GM19023 (cell line): Measurements from ENCODE around the gene GJB5.

Experiments used
- ATAC-seq: cut with Tn5 transposase; IDR thresholded peaks from one replicate; pipeline ENCODE4 v1.9.1; 2021; ENCODE audit warnings: mild to moderate bottlenecking, moderate library complexity; ENCODE audit not compliant: unreplicated experiment

GJB5 gene

DNA sequence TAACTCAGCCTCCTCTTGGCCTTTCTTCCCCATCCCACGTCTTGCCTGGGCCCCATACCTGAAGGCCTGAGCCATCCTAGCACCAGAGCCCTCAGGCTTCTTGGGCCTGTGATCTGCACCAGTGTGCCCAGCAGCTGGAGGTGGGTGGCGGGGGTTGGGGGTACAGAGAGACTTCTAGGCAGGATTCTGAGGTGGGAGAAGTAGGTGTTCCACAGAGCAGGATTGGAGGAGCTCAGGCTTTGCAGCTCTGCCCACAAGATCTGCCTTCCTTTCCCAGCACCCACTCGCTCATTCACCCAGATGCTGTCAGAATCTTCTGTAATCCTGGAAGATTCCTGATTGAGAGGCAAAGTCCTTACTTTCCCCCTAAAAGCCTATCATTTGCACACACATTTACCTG, 10.0 kb upstream of the GJB5 start:
- no peak for ATAC-seq

DNA sequence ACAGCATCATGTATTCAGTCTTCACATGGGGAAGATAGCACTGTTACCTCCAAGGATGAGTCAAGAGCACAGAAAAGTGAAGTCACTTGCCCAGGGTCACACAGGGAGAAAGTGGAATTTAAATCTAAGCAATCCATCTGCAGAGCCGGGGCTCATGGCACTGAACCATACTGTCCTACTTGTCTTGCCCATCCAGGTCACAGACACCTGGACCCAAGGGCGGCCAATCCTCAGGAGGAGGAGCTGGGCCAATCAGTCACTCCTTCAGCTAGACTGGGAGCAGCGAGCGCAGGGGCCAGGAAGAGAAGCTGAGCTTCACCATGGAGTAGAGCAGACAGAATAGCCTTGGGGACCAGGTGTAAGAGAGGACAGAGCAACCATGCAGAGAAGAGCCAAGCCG, 9.2 kb upstream of the GJB5 start:
- ATAC-seq = no peak

DNA sequence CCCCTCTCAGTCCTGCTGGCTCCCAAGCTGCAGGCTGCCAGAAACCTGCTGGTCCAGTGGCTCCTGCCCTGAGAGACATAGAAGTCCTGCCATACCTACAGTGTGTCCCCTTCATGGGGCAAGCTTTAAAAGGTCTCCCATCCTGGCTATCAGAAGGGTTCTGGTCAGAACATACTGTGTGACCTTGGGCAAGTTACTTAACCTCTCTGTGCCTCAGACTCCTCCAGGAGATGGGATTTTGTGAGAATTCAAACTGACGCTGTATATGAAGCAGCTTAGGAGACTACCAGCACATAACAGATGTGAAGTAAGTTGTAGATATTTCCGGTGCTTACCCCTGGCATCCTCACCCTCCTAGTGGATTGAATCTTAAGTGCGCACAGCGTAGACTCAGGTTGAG, 8.7 kb upstream of the GJB5 start:
- ATAC-seq = no peak

DNA sequence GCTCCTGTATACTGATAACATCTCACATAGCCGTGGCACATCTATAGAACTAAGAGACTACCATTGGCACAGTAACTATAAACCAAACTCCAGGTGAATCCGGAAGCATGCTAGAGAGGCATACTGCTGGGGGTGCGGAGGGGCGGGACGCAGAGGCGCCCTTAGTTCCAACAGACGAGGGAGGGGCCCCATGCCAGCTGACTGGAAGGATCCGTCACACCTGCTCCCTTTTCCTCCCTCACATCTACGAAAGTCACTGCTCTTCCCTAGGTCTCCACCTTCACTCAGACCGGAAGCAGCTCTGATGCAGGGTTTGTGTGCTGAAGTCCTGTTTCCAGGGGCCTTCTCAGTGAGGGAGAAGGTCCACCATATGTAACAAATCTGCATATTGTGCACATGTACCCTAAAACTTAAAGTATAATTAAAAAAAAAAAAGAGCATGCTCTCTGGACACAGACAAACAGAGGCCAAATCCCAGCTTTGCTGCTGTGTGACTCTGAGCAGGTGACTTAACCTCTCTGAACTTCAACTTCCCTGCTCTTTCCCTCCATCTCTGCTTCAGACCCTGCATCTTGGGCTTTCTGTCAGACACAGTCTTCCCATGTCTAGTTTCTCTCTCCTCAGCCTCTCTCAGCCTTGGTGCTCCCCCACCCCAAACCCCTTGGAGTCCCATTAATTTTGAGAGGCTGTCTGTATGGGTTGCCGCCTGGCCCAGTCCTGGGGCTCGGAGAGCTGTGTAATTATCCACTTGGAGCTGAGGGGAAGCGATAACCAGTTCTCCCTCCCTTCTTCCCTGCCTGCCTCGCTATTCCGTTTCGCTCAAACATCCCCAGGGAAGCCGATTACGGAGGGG, 7.8 kb upstream of the GJB5 start:
- no peak for ATAC-seq

DNA sequence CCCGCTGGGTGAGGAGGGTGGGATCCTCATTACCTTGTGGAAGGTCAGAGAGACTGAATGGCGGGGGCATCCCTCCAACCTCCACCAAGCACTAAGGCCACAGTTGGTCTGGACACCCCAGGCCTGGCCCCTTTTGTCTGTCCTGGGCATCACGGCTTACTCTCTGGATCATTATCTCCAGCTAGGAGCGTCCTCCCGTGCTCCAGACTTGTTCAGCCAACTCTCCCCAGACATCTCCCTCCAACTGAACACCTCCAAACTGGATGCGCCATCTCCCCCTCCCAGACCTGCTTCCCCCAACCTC, 7.3 kb upstream of the GJB5 start:
- no peak for ATAC-seq

DNA sequence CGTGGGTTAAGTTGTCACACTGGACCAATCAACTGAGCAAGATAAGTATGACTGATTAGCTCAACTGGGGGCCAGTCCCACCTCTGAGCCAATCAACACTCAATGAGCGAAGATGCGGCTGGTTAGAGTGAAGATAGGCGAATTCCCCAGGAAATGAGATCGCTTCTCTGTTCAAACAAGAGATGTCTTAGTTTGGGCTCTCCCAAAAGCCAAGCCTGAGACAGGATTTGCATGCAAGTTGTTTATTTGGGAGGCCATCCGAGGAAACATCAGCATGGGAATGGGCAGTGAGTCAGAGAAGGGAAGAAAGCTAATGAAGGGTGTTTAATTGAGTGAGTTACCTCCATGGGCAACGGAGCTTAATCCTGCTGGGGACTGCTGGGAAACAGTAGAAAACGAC, 4.9 kb upstream of the GJB5 start:
- ATAC-seq = no peak

DNA sequence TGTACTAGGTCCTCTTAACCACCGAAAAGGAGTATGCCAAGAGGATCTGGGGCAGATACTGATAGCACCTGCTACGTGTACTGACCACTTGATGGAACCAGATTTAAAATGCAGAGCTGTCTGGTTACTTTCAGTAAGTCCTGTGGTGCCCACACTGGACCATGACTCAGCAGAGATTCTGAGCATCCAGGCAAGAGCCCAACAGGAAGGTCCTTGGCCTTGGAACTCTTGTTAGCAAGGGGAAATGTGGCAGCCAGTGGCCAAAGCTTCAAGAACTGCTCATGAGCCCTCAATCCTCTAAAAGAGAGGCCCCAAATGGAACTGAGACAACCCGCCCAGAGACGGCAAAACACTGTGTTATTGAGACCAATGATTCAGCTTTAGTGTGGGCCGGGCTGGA, 4.2 kb upstream of the GJB5 start:
- ATAC-seq = no peak

DNA sequence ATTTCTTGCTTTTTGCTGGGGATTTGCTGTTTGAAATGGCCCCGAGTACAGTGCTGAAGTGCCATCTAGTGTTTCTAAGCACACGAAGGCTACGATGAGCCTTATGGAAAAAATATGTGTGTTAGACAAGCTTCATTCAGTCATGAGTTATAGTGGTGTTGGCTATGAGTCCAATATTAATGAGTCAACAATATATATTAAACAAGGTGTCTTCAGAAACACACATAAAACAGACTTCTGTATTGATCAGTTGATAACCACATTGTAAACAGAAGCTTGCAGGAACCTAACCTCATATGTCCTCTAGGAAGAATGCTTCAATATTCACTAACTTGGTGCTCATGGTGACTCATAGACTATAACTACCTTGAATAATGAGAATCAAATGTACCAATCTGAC, 1.7 kb upstream of the GJB5 start:
- no peak for ATAC-seq

DNA sequence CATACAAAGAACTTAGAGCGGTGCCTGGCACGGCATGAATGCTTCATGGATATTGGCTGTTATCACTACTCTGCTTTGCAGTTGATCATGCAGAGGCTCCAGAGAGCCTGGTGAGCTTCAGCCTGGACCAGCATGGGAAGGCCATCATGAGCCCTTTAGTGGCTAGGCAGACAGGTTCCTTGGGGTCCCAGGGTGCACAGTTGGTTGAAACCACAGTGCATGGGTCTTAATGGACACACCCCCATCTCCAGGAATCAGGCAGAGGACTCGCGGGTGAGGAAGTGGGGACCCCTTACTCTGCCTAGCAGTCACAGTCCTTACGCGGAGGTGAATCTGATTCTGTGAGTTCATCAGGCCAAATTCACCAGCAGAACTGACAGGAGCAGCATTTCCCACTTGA, 1.1 kb downstream of the GJB5 start:
- ATAC-seq = no peak

DNA sequence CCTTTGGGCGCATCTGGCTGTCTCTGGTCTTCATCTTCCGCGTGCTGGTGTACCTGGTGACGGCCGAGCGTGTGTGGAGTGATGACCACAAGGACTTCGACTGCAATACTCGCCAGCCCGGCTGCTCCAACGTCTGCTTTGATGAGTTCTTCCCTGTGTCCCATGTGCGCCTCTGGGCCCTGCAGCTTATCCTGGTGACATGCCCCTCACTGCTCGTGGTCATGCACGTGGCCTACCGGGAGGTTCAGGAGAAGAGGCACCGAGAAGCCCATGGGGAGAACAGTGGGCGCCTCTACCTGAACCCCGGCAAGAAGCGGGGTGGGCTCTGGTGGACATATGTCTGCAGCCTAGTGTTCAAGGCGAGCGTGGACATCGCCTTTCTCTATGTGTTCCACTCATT, 2.5 kb downstream of the GJB5 start:
- no peak for ATAC-seq

DNA sequence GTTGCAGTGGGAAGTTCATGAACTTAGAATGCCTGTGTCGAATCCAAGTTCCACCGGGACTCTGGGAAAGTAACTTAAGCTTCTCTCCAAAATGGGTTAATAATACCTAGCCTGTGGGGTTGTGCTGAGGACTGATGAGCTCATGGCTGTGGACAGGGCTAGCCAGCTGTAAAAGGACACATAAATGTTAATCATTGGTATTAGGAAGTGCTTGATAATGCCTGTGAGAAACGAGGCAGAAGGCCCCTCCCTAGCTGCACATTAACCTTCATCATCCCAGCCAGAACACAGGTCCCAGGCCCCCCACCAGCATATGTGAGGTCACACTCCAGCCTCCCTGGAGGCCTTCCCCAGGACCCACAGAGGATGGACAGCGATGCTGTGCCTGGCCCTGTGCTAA, 3.9 kb downstream of the GJB5 start:
- no peak for ATAC-seq

DNA sequence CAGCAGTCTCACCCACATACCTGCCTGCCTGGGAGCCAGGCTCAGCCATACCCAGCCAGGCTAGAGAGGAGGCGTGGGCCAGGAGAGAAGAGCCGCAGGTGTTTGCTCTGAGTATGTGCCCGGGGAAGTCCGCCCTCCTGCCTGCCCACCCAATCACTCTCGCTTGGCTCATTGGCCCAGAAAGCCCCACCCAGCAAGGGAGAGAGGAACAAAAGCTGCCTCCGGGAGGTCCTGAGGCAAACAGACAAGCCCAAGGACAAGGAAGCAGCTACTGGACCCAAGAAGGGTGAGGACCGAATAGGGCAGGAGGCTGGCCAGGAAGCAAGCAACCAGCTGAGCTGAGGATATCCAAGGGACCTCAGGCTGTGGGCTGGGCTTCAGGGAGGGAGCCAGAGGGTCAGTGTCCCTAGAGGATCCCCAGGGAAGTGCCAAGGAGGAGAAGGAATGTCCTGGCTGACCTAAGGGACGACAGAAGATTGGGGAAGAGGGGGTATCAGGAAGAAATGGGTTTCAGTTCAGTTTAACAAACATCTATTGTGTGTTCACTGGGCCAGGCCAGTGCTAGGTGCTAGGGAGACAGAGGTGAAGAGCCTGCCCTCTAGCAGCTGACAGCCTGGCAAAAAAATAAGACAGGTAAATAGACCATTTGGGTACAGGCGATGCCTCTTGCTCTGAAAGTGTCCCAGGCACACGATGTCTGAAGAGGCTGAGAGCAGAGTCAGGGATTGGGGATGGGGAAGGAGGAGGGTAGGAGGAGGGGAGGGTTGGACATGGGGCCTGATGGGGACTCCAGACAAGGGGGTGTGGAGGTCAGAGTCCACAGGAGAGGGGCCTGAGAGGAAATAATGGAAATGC, 4.9 kb downstream of the GJB5 start, which contains the start of gene GJB4:
TSS of gene GJB4 (plus strand) at position 238 of the 855 bp plus-strand sequence. CDS start 1,515 bp downstream, outside the sequence.
- no peak for ATAC-seq

DNA sequence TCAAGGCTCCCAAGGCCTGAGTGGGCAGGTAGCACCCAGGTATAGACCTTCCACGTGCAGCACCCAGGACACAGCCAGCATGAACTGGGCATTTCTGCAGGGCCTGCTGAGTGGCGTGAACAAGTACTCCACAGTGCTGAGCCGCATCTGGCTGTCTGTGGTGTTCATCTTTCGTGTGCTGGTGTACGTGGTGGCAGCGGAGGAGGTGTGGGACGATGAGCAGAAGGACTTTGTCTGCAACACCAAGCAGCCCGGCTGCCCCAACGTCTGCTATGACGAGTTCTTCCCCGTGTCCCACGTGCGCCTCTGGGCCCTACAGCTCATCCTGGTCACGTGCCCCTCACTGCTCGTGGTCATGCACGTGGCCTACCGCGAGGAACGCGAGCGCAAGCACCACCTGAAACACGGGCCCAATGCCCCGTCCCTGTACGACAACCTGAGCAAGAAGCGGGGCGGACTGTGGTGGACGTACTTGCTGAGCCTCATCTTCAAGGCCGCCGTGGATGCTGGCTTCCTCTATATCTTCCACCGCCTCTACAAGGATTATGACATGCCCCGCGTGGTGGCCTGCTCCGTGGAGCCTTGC, 6.4 kb downstream of the GJB5 start:
- no peak for ATAC-seq

DNA sequence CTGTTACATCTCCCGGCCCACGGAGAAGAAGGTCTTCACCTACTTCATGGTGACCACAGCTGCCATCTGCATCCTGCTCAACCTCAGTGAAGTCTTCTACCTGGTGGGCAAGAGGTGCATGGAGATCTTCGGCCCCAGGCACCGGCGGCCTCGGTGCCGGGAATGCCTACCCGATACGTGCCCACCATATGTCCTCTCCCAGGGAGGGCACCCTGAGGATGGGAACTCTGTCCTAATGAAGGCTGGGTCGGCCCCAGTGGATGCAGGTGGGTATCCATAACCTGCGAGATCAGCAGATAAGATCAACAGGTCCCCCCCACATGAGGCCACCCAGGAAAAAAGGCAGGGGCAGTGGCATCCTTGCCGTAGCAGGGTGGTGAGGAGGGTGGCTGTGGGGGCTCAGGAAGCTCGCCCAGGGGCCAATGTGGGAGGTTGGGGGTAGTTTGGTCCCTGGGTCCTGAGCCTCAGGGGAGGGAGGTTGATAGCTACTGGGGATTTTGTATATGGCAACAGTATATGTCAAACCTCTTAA, 7.0 kb downstream of the GJB5 start:
- no peak for ATAC-seq

DNA sequence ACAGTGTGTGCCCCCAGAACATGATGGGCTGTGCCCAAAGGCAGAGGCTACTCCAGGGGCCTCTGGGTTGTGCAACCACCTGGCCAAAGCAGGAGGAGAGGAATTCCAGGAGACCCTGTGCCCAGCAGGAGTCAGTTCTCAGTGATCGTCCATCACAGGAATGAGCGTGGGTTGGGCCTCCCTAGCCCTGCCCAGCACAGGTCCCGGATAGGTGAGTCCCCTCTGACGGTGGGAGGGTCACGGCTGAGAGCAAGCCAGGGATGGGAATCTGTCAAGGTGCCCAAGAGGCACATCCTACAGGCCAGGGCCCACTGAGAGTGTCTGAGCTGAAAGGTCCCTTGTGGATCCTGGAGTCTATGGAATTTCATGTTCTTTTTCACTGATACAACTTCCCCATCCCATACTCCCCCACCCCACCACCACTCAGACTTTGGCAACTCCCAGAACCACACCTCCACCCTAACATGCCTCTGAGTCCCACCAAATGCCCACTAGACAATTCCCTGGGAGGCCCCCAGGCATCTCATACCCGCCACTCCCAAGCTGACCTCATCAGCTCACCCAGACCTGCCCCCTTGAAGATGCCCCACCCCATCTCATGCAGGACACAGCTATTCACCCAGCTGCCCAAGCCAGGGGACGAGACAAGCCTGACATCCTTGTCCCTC, 7.8 kb downstream of the GJB5 start:
- no peak for ATAC-seq

DNA sequence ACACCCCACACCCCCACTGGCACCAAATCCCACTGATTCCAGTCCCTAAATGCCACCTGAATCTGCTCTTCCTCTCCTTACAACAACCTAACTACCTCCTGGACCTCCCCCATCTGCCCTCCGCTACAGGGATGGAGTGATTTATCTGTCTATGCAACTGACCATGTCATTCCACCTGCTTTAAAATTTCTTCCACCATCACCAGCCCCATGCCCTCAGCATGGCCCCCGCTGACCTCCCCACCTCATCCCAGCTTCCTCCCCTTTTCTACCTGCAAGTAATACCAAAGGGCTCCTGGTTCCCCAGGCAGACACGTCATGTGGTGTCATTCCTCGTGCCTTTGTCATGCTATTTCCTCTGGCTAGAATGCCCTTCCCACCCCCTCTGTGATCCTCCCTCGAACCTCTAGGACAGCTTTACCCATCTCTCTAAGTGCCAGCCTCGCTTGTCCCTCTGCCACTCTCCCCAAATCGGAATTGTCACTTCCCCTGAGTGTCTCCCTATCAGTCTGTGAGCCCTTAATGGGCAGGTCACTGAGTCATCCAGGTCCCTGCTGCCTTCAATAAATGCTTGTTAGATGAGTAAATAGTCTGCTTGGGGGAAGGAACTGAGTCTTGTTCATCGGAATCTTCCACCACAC, 8.4 kb downstream of the GJB5 start:
- ATAC-seq = no peak

DNA sequence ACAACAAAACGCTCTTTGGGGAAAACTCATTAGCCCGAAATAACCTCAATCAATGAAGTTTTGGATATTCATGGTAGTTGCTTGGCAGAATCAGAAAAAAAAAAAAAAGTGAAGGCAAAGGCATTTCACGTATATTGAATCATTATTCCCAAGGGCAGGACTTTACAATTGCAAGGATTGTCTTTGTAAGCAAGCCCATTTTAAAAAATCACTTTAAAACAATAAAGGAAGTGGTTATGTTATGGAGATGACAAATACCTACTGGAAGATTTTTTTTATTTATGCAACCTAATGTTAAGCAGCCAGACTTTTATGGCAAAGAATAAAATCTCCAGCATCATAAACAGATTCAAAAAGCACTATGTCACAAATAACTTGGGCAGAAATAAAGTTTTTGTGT, 14.0 kb downstream of the GJB5 start:
- ATAC-seq = no peak

DNA sequence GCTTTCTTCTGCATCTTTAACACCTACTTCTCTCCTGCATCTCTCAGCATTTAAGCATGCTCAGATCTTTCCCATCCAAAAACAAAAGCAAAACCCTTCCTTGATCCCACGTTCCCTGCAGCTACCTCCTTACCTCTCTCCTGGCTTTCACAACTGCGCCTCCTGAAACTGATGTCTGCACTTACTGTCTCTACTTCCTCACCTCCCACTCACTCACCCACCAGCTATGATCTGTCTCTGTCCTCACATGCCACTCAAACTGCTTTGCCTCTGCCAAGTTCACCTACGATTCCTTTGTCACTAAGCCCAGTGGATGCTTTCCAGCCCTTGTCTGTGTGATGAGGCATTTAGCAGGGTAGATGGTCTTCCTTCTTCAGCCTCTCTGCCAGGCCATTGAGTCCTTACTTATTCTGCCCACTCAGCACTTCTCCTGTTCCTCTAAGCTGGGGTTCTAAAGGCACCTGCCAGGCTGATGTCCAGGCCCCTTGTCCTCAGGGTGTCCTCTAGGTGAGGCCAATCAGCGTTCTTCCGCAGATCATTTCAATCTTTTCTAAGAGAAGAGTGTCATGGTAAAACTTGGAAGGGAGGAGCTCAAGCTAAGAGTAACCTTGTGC, 16.2 kb downstream of the GJB5 start:
- ATAC-seq = no peak

DNA sequence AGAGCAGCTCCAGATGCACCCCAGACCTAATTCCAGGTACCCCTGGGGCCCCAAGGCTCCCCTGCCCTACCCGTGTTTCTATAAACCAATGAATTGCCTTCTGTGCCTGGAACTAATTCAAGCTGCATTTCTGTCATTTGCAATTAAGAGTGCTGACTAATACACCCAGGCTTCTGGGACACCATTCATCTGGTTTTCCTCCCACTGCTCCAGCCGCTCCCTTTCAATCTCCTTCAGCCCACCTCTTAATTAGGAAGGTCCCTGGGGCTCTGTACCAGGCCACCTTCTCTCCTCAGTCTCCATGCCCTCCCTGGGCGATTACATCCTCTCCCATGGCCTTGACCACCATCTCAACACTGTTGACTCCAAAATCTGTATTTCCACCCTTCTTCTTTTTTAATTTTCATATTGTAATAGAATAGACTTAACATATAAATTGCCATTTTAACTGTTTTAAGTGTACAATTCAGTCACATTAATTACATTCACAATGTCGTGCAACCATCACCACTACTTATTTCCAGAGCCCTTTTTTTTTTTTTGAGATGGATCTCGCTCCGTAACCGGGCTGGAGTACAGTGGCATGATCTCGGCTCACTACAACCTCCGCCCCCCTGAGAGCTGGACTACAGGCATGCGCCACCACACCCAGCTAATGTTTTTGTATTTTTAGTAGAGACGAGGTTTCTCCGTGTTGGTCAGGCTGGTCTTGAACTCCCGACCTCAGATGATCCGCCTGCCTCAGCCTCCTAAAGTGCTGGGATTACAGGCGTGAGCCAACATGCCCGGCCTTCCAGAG, 16.9 kb downstream of the GJB5 start:
- ATAC-seq = no peak
